Measurements from ENCODE around the gene TFIP11.

The TFIP11 gene

DNA sequence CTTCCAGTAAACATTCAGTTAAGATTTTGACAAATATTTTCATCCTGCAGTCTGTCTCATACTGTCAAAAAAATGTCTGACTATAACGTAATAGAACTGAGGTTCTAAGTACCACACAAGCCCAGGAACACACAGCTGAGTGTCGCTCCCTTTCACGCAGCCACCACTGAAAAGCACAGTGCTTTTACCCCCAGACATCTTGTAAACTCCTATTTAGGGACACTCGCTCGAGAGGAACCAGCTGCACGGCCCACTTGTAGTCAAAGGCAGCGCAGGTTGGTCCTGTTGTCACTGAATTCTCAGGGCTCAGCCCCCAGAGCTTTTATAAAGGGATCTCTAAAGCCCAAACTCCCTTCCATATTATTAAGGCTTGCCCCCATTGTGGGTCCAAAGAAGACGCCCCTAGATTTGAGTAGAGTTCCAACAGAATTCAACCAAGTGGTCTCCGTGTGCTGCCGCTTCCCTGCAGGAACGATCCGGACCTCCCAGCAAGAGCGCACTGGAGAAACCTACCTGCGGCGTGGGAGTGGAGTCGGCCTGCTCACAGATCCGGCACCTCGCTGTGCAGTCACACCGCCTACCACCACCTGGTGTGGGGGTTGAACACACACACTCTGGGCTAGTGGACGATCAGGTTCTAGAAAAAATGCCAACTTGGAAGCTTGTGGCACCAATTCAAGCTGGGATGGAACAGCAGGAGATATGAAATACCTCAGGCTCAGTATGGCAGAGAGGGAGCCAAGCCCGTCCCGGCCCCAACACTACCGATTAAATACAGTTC lies 59.8 kb downstream of the TFIP11 start:
- no peak overlapping the region for H3K4me3 ChIP-seq (ENCODE audit: low read depth, low read length)
- no peak for DNase-seq (ENCODE audit: low read depth)

DNA sequence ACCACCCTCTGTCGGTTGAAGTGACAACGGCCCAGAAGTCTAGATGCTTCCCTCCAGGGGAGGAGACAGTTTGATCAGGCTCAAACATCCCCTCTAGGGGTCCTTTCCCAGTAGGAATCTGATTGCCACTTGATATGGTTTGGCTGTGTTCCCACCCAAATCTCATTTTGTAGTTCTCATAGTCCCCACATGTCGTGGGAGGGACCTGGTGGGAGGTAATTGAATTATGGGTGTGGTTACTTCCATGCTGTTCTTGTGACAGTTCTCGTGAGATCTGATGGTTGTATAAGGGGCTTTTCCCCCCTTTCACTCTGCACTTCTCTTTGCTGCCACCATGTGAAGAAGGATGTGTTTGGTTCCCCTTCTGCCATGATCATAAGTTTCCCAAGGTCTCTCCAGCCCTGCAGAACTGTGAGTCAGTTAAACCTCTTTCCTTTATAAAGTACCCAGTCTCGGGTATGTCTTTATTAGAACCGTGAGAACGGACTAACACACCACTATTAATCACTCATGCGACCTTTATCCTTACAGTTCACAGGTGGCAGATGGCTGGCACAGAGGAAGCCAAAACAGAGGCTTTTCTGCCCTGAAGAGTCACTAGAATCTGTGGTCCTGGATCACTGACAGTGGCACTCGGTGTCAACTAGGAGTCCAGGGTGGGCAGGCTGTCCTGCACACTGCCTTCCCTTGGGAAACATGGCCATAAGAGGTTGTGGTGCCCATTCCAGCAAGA lies 61.7 kb downstream of the TFIP11 start:
- no peak for DNase-seq (ENCODE audit: low read depth)
- TF ChIP-seq, protein P1, sequence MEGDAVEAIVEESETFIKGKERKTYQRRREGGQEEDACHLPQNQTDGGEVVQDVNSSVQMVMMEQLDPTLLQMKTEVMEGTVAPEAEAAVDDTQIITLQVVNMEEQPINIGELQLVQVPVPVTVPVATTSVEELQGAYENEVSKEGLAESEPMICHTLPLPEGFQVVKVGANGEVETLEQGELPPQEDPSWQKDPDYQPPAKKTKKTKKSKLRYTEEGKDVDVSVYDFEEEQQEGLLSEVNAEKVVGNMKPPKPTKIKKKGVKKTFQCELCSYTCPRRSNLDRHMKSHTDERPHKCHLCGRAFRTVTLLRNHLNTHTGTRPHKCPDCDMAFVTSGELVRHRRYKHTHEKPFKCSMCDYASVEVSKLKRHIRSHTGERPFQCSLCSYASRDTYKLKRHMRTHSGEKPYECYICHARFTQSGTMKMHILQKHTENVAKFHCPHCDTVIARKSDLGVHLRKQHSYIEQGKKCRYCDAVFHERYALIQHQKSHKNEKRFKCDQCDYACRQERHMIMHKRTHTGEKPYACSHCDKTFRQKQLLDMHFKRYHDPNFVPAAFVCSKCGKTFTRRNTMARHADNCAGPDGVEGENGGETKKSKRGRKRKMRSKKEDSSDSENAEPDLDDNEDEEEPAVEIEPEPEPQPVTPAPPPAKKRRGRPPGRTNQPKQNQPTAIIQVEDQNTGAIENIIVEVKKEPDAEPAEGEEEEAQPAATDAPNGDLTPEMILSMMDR (conservative IDR thresholded peaks at IDR 0.05; ENCODE audit: low read depth, low read length): no peak
- no peak overlapping the region for H3K4me3 ChIP-seq (ENCODE audit: low read depth, low read length)

More for the DNA sequence above, 59.8 kb downstream of the TFIP11 start:
- TF ChIP-seq, protein P1 (conservative IDR thresholded peaks at IDR 0.05; ENCODE audit: low read depth, low read length): no peak

DNA sequence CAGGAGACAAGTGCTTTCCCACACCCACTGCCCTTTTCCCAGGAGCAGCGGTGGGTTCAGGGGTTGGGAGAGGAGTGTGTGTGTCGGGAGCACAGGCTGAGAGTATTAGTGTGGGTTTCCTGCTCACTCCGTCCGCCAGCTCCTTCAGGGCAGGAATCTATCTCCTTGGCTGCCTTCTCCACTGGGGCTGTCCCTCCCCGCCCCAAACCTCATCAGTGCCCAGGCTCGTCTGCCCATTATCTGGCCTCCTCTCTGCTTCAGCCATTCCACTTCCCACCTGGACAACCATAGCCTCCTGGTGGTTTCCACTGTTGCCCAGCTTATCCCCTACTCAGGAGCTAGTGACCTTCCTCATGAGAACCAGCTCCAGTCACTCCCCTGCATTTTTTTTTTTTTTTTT lies 63.3 kb downstream of the TFIP11 start:
- TF ChIP-seq, protein P1 (conservative IDR thresholded peaks at IDR 0.05; ENCODE audit: low read depth, low read length): no peak
- no peak overlapping the region for H3K4me3 ChIP-seq (ENCODE audit: low read depth, low read length)

DNA sequence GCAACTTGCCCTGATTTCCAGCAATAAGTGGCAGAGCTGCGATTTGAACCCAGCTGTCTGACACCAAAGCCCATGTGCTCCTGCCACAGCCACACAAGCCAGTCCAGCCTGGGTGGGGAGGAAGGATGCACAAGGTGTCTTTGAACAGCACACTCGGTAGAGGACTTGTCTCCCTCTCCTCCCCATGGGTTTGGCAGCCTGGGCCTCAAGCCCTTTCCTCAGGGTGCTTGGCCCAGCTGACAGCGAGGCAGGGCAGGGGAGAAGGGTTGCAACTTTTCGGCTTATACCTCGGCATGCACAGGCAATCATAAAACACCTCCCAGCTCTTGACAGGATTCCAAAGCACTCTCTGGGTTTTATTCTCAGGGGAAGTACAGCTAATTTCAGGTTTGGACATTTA lies 63.9 kb downstream of the TFIP11 start:
- TF ChIP-seq, protein P1 (conservative IDR thresholded peaks at IDR 0.05; ENCODE audit: low read depth, low read length): no peak
- no peak overlapping the region for H3K4me3 ChIP-seq (ENCODE audit: low read depth, low read length)
- DNase-seq (ENCODE audit: low read depth): no peak

More for the DNA sequence above, 63.3 kb downstream of the TFIP11 start:
- DNase-seq (ENCODE audit: low read depth): no peak

DNA sequence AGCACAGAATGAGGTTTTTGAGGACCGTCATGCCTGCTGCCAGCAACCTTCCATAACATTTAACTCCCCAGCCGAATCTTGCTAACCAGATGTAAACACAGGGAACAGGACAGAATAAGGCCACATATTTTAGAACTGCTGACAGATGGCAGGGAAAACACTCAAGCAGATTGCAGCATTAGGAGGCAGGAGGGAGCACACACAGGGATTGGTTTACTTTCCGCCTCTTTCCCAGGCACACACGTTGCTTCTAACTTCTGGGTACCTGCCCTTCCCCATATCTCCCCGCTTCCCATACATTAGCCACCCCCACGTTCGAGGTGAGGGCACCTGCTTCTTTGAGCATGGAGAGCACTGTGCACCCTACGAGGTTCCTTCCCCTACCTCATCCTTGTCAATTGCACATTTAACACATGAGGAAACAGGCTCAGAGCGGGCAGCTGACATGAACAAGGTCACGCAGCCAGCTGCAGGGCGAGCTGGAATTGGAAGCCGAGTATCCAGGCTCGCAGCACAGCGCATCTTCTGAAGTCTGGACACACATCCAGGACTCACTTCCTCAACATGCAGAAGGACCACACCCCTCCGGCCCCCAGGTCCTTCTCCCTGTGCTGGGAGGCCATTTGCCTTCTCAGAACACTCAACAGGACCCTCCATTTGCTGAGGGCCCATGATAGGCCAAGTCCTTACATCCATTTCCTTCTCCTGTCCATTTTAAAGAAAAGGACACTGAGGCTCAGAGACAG lies 64.5 kb downstream of the TFIP11 start:
- no peak for DNase-seq (ENCODE audit: low read depth)
- no peak overlapping the region for H3K4me3 ChIP-seq (ENCODE audit: low read depth, low read length)
- TF ChIP-seq, protein P1 (conservative IDR thresholded peaks at IDR 0.05; ENCODE audit: low read depth, low read length): no peak

DNA sequence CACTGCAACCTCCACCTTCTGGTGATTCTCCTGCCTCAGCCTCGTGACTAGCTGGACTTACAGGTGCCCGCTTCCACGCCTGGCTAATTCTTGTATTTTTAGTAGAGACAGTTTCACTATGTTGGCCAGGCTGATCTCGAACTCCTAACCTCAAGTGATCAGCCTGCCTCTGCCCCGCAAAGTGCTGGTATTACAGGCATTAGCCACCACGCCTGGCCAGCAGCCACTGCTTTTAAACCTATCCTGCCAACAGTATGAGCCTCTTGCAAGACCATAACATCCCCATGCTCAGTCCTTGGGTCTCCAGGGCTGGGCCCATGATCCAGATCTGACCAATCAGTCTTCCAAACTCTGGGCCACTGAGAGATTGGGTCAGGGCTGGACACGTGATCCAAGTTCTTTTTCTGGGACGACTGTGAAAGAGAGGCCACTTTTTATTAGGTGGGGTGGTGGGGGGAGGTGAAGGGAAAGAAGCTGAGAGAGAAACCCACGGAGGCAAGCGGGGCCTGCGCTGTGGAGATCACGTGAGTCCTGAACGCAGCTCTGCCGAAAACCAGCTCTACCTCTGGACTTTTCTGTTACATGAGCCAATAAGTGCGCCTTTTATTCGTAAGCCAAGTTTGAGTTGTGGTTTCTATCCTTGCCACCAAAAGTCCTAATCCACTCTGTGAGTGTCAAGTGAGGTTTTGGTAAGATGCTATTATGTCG lies 65.3 kb downstream of the TFIP11 start:
- TF ChIP-seq, protein P1 (conservative IDR thresholded peaks at IDR 0.05; ENCODE audit: low read depth, low read length): no peak
- no peak for DNase-seq (ENCODE audit: low read depth)
- no peak overlapping the region for H3K4me3 ChIP-seq (ENCODE audit: low read depth, low read length)

Measured in choroid plexus epithelial cell (primary cell).